ENCODE results near the gene YWHAH. TPM values are rescaled to one million over a fixed set of nuclear protein-coding genes. Genes with fewer than 3 reads are reported as not detected.

Gene YWHAH
- total RNA-seq, 2 donors from 2014 or later: 162 to 193 TPM

GRCh38 chr22:31995046-31995445 is 50.7 kb downstream of the YWHAH start:
- H3K27me3 Mint-ChIP-seq (ENCODE audit: insufficient read depth): peaks cover 7% of the 10 kb centered on the region
- no peak overlapping the region for H3K9ac ChIP-seq (ENCODE audit: extremely low read depth, low read length, poor library complexity, severe bottlenecking)
- no peak overlapping the region for H3K4me3 Mint-ChIP-seq
- 81 to 89% methylated on average over 3 of the region's 3 CpGs for WGBS, 2 experiments (ENCODE audit: insufficient coverage in 1 of 2, insufficient read length in 1 of 2)
- H3K9me3 Mint-ChIP-seq: no peaks in the 10 kb centered on the region
- TF ChIP-seq CTCF (conservative IDR thresholded peaks at IDR 0.05): peak; percentile 69
- H3K36me3 Mint-ChIP-seq (ENCODE audit: low read depth): no peaks in the 10 kb centered on the region
- H3K27ac ChIP-seq (ENCODE audit: low read depth, low read length): no peak overlapping the region
- DNase-seq: no peak
- no peaks in the 10 kb centered on the region for H3K4me1 Mint-ChIP-seq
- H3K4me1 ChIP-seq (ENCODE audit: control insufficient read depth, insufficient read depth, low read length): no peaks in the 10 kb centered on the region
- H3K36me3 ChIP-seq (ENCODE audit: control insufficient read depth, insufficient read depth, low read length): no peaks in the 10 kb centered on the region
- no peaks in the 10 kb centered on the region for H3K9me3 ChIP-seq (ENCODE audit: control insufficient read depth, low read length)
- H3K27me3 ChIP-seq (ENCODE audit: control insufficient read depth, insufficient read depth, low read length, poor library complexity, severe bottlenecking): no peaks in the 10 kb centered on the region
- no peak overlapping the region for H3K4me3 ChIP-seq (ENCODE audit: low read length)
- no peak overlapping the region for H3K27ac Mint-ChIP-seq

DNA sequence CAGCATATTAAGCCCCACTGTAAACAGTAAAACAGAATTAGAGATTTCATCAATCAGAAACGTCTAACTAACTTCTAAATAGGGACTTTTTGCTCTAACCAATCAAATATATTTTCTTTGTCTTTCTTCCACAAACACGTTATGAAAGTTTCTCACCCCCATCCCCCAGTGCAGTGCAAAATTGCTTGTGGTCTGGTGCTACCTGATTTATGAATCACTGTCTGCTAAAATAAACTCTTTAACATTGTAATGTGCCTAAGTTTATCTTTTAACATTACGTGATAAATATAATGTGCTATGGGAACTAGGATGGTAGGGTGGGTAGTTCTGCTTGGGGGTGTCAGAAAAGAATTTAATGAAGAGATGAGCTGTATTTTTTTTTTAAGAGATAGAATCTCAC is 51.5 kb downstream of the YWHAH start:
- no peaks in the 10 kb centered on the region for H3K4me1 ChIP-seq (ENCODE audit: control insufficient read depth, insufficient read depth, low read length)
- no peak for DNase-seq
- no peak overlapping the region for H3K4me3 ChIP-seq (ENCODE audit: low read length)
- no peaks in the 10 kb centered on the region for H3K27me3 Mint-ChIP-seq (ENCODE audit: insufficient read depth)
- H3K9me3 ChIP-seq (ENCODE audit: control insufficient read depth, low read length): no peaks in the 10 kb centered on the region
- no peaks in the 10 kb centered on the region for H3K9me3 Mint-ChIP-seq
- no peak overlapping the region for H3K27ac ChIP-seq (ENCODE audit: low read depth, low read length)
- no peak overlapping the region for H3K9ac ChIP-seq (ENCODE audit: extremely low read depth, low read length, poor library complexity, severe bottlenecking)
- no peak for TF ChIP-seq CTCF (conservative IDR thresholded peaks at IDR 0.05)
- H3K36me3 Mint-ChIP-seq (ENCODE audit: low read depth): no peaks in the 10 kb centered on the region
- 87% methylated on average over 3 of the region's 3 CpGs; no CpG with 5 or more reads in 1 of the 2 experiments for WGBS, 2 experiments (ENCODE audit: insufficient coverage in 1 of 2, insufficient read length in 1 of 2)
- H3K27ac Mint-ChIP-seq: no peak overlapping the region
- no peaks in the 10 kb centered on the region for H3K27me3 ChIP-seq (ENCODE audit: control insufficient read depth, insufficient read depth, low read length, poor library complexity, severe bottlenecking)
- H3K4me1 Mint-ChIP-seq: no peaks in the 10 kb centered on the region
- no peaks in the 10 kb centered on the region for H3K36me3 ChIP-seq (ENCODE audit: control insufficient read depth, insufficient read depth, low read length)
- no peak overlapping the region for H3K4me3 Mint-ChIP-seq

- no peak for DNase-seq
- Histone ChIP-seq H3K9ac (ENCODE audit: extremely low read depth, low read length, poor library complexity, severe bottlenecking) (no peak overlapping the region), H3K27ac (ENCODE audit: low read depth, low read length) (no peak overlapping the region), H3K4me1 (ENCODE audit: control insufficient read depth, insufficient read depth, low read length) (no peaks in the 10 kb centered on the region), H3K27me3 (ENCODE audit: control insufficient read depth, insufficient read depth, low read length, poor library complexity, severe bottlenecking) (no peaks in the 10 kb centered on the region), H3K36me3 (ENCODE audit: control insufficient read depth, insufficient read depth, low read length) (no peaks in the 10 kb centered on the region), H3K9me3 (ENCODE audit: control insufficient read depth, low read length) (no peaks in the 10 kb centered on the region), H3K4me3 (ENCODE audit: low read length) (no peak overlapping the region)
- TF ChIP-seq CTCF (conservative IDR thresholded peaks at IDR 0.05): no peak
- H3K27ac Mint-ChIP-seq: no peak overlapping the region
- H3K4me1 Mint-ChIP-seq: no peaks in the 10 kb centered on the region
- no peaks in the 10 kb centered on the region for H3K9me3 Mint-ChIP-seq
- H3K4me3 Mint-ChIP-seq: no peak overlapping the region
- WGBS, 2 experiments (ENCODE audit: insufficient coverage in 1 of 2, insufficient read length in 1 of 2): 88% methylated on average over 1 of the region's 3 CpGs; no CpG with 5 or more reads in 1 of the 2 experiments
- no peaks in the 10 kb centered on the region for H3K36me3 Mint-ChIP-seq (ENCODE audit: low read depth)
- no peaks in the 10 kb centered on the region for H3K27me3 Mint-ChIP-seq (ENCODE audit: insufficient read depth)
These were observed 54.5 kb downstream of the YWHAH start for GRCh38 chr22:31998784-31999385.
